Measurements from ENCODE around the gene LAT.

The LAT gene

DNA sequence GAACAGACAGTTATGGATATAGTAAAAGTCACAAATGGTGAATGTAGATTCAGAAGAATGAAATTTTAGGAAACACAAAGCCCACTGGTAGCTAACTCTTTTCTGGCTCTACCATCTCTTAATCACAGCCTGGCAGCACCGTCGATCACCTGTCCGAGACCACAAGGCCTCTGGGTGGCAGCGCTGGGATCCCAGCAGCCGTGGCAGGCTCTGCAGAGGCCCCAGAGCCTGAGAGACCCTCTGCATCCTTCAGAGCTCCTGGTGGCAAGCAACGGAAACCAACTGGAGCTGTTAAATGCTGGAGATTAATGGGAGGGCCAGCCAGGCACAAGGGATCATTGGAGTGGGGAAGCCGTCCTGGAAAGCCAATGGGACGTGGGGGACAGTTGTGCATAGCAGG is 26.3 kb downstream of the LAT start:
- DNase-seq = peak in 1 of 2 experiments; percentile 18

DNA sequence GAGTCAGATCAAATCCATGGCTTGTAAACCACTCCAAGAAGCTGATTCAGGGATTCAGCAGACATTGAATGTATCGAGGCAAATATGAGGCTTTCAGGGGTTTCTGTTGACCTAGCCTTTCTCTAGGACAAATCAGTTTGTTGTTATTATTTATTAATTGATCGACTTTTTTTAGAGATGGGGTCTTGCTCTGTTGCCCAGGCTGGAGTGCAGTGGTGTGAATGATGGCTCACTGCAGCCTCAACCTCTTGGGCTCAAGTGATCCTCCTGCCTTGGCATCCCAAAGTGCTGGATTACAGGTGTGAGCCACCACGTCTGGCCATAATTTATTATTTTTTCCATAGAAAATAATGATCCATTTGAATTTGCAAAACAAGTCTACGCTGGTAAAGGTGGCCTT is 27.0 kb downstream of the LAT start:
- DNase-seq = no peak

DNA sequence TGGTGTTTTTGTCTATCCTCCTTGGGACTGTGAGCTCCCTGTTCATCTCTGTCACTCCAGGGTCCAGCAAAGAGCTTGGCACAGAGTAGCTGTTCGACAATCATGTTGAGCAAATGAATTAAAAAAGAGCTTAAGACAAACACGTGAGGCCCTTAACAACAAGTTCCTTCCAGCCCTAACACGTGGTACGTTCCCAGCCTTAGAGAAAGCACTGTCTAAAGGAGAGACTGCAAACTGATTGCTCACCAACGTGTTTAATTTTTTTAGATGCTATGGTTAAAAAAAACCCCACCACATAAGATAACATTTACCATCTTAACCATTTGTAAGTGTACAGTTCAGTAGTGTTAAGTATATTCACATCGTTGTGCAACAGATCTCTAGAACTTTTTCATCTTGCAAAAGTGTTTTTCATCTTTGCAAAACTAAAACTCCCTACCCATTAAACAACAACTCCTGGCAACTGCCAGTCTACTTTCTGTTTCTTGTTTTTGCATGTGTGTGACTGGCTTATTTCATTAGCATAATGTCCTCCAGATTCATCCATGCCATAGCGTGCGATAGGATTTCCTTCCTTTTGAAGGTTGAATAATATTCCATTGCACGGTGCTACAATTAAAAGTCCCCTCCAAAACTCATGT is 28.2 kb downstream of the LAT start:
- no peak for DNase-seq

DNA sequence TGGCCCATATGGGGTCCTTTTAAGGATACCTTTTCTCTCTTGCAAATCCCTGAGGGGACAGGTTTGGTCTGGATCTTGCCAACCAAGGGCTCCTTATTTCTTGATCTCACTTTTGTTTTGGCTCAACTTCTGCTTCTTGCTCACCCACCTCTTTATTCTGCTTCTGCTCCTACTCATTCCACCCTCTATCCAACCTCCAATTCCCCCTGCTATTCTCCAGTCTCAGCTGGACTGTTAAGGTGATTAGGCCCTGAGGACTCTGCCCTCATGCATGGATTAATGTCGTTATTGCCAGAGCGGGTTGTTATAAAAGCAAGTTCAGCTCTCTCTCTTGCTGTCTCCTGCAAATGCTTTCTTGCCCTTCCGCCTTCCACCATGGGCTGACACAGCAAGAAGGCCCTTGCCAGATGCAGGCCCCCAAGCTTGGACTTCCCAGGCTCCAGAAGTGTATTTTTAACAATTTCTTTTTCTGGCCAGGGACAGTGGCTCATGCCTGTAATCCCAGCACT is 29.8 kb downstream of the LAT start:
- DNase-seq = no peak

DNA sequence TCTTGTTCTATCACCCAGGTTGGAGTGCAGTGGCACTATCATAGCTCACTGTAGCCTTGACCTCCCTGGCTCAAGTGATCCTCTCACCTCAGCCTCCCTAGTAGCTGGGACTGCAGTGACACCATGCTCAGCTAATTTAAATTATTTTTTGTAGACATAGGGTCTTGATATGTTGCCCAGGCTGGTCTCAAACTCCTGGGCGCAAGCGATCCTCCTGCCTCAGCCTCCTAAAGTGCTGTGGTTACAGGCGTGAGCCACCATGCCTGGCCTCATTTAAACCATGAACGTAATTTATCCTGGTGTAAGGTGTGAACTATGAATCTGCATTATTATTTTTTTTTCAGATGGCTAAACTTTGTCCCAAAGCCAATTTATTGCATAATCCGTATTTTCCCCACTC is 37.3 kb downstream of the LAT start:
- DNase-seq = no peak

DNA sequence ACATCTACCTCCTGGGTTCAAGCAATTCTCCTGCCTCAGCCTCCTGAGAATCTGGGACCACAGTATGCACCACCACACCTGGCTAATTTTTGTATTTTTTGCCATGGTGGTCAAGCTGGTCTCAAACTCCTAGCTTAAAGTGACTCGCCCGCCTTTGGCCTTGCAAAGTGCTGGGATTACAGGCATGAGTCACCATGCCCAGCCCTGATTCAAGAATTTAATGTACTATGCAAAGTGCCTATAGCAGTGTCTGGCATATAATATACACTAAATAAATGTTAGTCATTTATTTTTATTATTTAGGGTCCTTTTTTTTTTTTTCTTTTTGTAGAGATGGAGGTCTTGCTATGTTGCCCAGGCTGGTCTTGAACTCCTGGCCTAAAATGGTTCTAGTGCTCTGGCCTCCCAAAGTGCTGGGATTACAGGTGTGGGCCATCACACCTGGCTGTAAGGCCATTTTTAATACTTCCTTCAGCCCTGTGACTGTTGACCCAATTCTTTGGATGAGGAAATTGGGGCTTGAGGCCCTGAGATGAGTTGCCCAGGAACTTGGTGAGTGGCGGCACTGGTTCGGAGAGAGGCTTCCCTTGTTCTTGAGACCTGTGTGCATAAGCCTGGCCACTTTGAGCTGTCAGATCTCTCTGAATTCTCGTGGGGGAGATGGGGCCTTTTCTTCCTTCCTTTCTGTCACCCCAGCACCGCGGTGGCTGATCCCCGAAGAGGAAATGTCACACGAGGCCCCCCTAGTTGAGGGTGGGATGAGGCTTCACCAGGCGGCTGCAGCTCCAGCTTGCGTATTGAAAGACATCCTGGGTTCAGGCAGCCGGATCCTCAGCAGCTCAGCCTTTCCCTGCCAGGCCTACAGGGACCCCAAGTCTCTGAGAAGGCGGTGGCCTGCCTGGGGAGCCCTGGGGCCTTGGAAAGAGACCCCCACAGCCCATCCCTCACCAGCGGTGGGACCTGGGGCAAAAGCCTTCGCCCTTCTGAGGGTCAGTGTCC is 38.7 kb downstream of the LAT start:
- no peak for DNase-seq

DNA sequence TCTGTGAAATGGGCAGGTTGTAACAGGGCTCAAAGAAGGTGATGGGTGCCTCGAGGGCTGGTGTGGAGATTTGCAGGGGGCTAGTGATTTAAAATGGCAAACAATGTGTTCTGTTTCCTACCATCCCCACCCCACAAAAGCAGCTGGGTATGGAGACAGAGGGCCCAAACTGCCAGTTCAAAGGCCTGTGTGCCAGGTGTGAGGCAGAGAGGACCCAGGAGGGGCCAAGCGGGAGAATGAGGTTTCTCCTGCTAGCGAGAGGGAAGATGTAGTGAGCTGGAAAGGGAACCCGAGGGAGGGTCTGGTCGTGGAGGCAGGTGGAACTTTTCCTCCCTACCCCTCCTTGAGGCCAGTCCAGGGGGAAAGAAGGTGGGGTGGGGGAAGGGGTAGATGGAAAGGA is 39.4 kb downstream of the LAT start:
- no peak for DNase-seq

DNA sequence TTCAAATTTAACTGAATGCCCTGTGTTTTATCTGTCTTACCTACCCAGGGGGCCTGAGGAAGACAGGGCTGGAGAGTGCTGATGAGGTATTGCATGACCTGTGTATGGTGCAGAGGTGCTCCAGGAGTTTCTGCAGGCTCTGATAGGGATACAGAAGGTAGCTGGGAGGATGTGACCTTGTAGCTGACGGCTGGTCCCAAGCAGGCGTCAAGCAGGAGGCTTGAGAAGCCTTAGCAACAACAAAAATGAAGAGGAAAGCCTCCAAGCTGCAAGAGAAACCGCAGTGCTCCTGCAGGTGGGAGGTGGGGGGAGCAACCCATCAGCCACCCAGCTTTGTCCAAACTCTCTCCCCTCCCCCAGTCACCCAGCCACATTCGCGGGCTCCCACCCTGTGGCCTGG is 40.4 kb downstream of the LAT start:
- no peak for DNase-seq

DNA sequence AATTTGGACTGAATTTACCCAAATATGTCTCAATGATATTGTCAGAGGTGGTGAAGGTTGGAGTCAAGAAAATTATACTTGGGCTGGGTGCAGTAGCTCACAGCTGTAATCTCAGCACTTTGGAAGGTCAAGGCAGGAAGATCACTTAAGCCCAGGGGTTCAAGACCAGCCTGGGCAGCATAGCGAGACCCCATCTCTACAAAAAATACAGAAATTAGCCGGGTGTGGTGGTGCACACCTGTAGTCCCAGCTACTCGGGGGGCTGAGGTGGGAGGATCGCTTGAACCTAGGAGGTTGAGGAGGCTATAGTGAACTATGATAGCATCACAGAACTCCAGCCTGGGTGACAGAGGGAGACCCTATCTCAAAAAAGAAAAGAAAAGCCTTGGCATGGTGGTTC is 40.9 kb downstream of the LAT start:
- DNase-seq = no peak

DNA sequence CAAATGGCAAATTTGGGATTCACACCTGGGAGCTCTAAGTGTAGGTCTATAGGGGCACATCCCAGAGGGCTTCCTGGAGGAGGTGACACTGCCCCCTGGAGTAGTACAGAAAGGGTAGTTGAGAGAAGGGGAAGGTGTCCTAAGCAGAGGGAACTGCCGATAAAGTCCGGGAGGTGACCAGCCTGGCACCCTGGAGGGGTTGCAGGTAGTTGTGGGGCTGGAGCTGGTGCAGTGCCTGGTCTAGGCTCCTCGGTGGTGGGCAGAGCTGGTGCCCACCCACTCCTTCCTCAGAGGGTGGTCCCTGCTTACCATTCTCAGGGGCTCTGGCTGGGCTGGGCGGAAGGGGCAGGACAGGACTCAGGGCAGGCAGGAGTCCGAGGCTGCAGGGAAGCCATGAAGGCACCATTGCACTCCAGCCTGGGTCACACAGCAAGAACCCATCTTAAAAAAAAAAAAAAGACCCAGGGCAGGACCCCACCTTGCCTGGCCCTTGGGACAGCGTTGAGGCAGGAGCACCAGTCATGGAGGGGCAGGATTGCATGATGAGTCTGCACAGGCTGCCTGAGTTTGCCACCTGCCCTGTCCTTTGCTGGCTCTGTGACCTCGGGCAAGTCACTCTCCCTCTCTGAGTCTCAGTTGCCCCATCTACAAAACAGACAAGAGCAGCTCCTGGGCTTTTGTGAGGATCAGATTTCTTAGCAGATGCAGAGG is 43.8 kb downstream of the LAT start:
- no peak for DNase-seq

DNA sequence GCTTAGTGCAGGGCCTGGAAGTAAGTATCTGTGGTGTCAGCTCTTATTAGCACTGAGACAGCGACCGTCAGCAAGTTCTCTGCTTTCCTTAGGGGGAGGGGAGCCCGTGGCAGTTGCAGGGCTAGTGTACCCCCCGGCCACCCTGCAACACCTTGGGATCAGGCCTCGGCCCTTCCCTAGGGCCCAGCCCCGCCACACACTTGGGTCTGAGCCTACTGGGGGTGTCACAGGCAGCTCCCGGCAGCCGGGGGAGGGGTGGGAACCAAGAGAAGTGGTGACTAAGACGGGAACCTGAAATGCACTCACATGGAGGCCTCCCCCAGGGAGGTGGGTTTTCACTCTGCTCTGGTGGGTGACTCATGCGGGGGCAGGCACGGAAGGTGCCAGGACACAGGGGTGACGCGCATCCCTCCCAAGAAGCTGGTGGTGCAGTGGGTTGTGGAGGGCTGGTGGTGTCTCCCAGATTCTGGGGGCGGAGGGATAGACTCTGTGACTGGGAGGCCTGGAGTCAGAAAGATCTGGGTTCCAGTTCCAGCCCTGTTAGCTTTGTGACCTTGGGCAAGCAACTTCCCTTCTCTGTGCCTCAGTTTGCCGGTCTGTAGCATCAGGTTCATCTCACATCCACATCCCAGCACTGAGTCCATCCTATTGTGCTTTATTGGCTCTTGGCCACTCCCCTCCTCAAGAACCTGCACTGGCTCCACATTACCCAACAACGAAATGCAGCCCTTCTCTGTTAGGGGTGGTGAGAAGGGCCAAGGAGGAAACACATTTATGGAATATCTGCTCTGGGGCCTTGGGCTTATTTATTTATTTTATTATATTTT is 44.5 kb downstream of the LAT start:
- peak in 1 of 2 experiments; percentile 61 for DNase-seq

DNA sequence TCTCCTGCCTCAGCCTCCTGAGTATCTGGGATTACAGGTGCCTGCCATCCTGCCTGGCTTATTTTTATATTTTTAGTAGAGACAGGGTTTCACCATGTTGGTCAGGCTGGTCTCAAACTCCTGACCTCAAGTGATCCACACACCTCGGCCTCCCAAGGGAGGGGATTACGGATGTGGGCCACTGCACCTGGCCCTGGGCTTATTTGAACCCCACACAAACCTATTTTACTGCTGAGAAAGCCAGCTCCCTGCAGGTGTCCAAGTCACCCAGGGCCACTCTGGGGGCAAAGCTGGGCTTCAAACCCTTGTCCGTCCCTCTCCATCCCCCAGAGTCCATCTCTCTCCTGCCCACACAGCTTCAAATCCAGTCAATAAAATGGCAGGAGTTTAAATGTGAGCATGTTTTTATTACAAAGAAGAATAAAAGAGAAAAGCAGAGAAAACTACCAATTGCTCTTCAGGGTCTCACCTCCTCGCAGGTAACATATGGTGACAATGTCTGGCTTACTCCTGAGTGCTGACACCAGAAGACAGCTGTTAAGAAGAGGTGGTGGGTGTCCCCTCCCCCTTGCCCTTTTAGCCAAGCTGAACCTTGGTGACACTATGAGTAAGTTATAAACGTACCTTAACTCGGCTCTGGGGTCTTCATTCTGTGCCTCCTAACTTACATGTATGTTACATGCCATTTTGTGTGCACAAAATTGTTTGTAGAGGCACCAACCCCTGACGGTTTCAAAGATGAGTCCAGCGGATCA is 45.4 kb downstream of the LAT start:
- DNase-seq = peak in 1 of 2 experiments; percentile 44

Data from NCI-H524 (cell line).